ENCODE data around the gene CYGB. TPM values are rescaled to one million over a fixed set of nuclear protein-coding genes. Genes with fewer than 3 reads are reported as not detected.

The CYGB gene
- total and polyA plus RNA-seq, 2 of the 13 experiments (the other 11 are each of a cell fraction or from before 2014, with no cell fraction given): 18.9 to 27.1 TPM

DNA sequence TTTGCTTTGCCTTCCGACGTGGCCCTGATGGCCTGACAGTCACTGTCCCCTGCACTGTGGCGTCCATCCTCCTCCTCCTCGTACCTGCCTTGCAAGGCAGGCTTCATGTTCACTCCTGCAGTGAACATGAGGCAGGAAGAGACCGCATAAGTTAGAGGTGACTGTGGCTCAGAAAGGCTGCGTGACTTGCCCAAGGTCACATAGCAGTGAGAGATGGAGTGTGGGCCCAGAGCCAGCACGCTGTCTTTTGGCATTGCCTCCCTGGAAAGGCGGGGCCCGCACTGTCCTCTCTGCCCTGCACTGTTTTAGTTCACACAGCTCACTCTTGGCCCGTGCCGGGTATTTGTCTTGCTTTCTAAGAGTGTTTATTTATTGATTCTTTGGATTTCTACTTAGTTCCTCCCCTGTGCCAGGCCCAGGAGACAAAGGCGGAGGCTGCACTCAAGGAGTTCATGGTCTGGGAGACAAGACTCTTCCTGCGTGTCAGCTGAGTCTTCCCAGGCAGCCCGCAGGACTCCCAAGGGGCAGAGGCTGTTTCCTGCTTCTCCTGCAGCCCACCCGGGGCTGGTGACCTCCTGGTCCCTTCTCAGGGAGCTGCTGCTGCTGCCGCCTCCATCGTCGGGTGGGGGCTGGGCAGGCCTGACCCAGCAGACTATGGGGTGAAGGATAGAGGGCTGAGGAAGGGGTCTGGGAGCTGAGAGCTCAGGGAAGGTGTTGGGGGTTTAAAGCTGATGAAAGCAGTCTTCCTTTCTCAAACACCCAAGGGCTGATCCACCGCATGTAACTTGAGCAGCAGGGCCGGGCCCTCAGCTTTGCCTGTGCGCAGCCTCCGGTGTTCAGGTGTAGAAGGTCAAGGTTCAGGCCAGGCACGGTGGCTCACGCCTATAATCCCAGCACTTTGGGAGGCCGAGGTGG lies 12.7 kb downstream of the CYGB start (continued):
- TF ChIP-seq MYNN (CRISPR knock-in tag; IDR thresholded peaks at IDR 0.05; ENCODE audit: low read depth): 0 out of 2 replicates have a peak, but pooled peaks have one; percentile 57
- 0 out of 2 replicates have a peak, but pooled peaks have one; percentile 44 for TF ChIP-seq TIGD3 (CRISPR knock-in tag; IDR thresholded peaks at IDR 0.05; ENCODE audit: borderline replicate concordance)
- TF ChIP-seq ZNF770 (CRISPR knock-in tag; IDR thresholded peaks at IDR 0.05): peak; percentile 64
- peak; percentile 83 for TF ChIP-seq TBX2 (CRISPR knock-in tag; IDR thresholded peaks at IDR 0.05; ENCODE audit: borderline replicate concordance)
- TF ChIP-seq RARA (CRISPR knock-in tag; IDR thresholded peaks at IDR 0.05): peak; percentile 59
- TF ChIP-seq ZNF205 (CRISPR knock-in tag; IDR thresholded peaks at IDR 0.05): peak; percentile 29; the same call in 1 of the 2 replicates
- TF ChIP-seq ZKSCAN1 (IDR thresholded peaks at IDR 0.05; ENCODE audit: low read length): no peak
- no peak for TF ChIP-seq HNRNPL (IDR thresholded peaks at IDR 0.05; ENCODE audit: low read depth, low read length)
- peak; percentile 66; the same call in 1 of the 2 replicates for TF ChIP-seq ZSCAN31 (CRISPR knock-in tag; IDR thresholded peaks at IDR 0.05; ENCODE audit: low read depth)
- TF ChIP-seq ZFX (CRISPR knock-in tag; IDR thresholded peaks at IDR 0.05; ENCODE audit: low read depth): peak; percentile 74
- peak; percentile 85; the same call in 1 of the 2 replicates for TF ChIP-seq ZNF839 (CRISPR knock-in tag; IDR thresholded peaks at IDR 0.05; ENCODE audit: borderline replicate concordance)
- TF ChIP-seq, protein P1, sequence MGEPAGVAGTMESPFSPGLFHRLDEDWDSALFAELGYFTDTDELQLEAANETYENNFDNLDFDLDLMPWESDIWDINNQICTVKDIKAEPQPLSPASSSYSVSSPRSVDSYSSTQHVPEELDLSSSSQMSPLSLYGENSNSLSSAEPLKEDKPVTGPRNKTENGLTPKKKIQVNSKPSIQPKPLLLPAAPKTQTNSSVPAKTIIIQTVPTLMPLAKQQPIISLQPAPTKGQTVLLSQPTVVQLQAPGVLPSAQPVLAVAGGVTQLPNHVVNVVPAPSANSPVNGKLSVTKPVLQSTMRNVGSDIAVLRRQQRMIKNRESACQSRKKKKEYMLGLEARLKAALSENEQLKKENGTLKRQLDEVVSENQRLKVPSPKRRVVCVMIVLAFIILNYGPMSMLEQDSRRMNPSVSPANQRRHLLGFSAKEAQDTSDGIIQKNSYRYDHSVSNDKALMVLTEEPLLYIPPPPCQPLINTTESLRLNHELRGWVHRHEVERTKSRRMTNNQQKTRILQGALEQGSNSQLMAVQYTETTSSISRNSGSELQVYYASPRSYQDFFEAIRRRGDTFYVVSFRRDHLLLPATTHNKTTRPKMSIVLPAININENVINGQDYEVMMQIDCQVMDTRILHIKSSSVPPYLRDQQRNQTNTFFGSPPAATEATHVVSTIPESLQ (CRISPR knock-in tag; conservative IDR thresholded peaks at IDR 0.05): no peak
- TF ChIP-seq ZNF446 (CRISPR knock-in tag; IDR thresholded peaks at IDR 0.05): 0 out of 2 replicates have a peak, but pooled peaks have one; percentile 48
- 0 out of 2 replicates have a peak, but pooled peaks have one; percentile 43 for TF ChIP-seq SMAD9 (CRISPR knock-in tag; IDR thresholded peaks at IDR 0.05)
- peak; percentile 79 for TF ChIP-seq MEF2D (CRISPR knock-in tag; IDR thresholded peaks at IDR 0.05)
- TF ChIP-seq USF2 (IDR thresholded peaks at IDR 0.05; ENCODE audit: low read depth, low read length): no peak
- TF ChIP-seq USF2 (CRISPR knock-in tag; IDR thresholded peaks at IDR 0.05; ENCODE audit: borderline replicate concordance): no peak
